Lower leg skin (tissue), 3 donors: ENCODE results near the gene ZNF385B.

Experiments used
- POLR2A ChIP-seq, 2 donors: fragments of 450-650 bp; IDR thresholded peaks; one replicate each; pipeline ENCODE4 v1.6.1; 2016 to 2017; ENCODE audit warnings: antibody characterized with exemption in 2 of 2, mild to moderate bottlenecking in 1 of 2, moderate library complexity in 1 of 2
- TF ChIP-seq, protein P1 (sequence below), 3 donors: fragments of 450-650 bp; IDR thresholded peaks; one replicate each; pipeline ENCODE4 v1.5.1; 2016; ENCODE audit warnings: antibody characterized with exemption in 3 of 3, mild to moderate bottlenecking in 3 of 3, moderate library complexity in 2 of 3

DNA sequence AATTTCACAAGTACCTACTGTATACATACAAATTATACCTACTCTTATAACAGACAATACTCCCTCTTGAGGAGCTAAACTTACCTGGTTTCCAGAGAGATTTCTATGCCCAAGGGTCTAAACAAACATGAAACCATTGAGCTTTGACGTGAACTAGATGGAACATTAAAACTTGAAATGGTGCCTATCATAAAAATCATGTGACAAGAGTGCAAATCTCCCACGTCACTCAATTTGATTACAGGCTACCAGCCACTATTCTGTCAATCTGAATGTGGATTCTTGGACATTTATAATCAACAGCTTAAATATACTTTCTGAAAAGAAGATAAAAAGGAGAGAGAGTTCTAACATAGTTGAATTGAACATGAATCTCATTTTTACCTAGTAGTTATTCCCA lies 299.7 kb downstream of the ZNF385B start:
- TF ChIP-seq, protein P1, sequence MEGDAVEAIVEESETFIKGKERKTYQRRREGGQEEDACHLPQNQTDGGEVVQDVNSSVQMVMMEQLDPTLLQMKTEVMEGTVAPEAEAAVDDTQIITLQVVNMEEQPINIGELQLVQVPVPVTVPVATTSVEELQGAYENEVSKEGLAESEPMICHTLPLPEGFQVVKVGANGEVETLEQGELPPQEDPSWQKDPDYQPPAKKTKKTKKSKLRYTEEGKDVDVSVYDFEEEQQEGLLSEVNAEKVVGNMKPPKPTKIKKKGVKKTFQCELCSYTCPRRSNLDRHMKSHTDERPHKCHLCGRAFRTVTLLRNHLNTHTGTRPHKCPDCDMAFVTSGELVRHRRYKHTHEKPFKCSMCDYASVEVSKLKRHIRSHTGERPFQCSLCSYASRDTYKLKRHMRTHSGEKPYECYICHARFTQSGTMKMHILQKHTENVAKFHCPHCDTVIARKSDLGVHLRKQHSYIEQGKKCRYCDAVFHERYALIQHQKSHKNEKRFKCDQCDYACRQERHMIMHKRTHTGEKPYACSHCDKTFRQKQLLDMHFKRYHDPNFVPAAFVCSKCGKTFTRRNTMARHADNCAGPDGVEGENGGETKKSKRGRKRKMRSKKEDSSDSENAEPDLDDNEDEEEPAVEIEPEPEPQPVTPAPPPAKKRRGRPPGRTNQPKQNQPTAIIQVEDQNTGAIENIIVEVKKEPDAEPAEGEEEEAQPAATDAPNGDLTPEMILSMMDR (IDR thresholded peaks at IDR 0.05), result no peak
- TF ChIP-seq POLR2A (IDR thresholded peaks at IDR 0.05), result no peak
